GM12878 (cell line): ENCODE results near the gene TMED10. TPM values are rescaled to one million over a fixed set of nuclear protein-coding genes. Genes with fewer than 3 reads are reported as not detected.

Experiments used
- ATAC-seq: fragments of 200-7000 bp; cut with Tn5 transposase; 3 replicates; pipeline ENCODE4 v1.9.1; 2020; ENCODE audit warnings: mild to moderate bottlenecking, moderate library complexity
- BruUV-seq: library from RNA; stranded (reverse); fragments of 400-500 nt; replicated peaks from 2 replicates; lab custom pipeline; 2021; lab: Mats Ljungman, UMichigan
- CTCF ChIA-PET: fragments of 300-600 bp; sonication (Branson Sonifier 250); formaldehyde crosslinking; extraction: SDS; loops from one replicate; lab custom pipeline; 2021; ENCODE audit warnings: inconsistent platforms; lab: Yijun Ruan, JAX
- POLR2A ChIA-PET: fragments of 350-600 bp; formaldehyde crosslinking; extraction: SDS; loops from one replicate; lab custom pipeline; 2021; ENCODE audit warnings: inconsistent platforms; lab: Charles Lee
- RAD21 ChIA-PET: fragments of 300-600 bp; sonication (Branson Sonifier 250); formaldehyde crosslinking; loops from one replicate; lab custom pipeline; 2023; ENCODE audit warnings: antibody characterized with exemption; ENCODE audit not compliant: unreplicated experiment; lab: Charles Lee
- SMC1A ChIA-PET: fragments of 300-600 bp; sonication (Branson Sonifier 250); formaldehyde crosslinking; loops from one replicate; lab custom pipeline; 2023; ENCODE audit not compliant: unreplicated experiment, uncharacterized antibody; lab: Charles Lee
- DNase-seq: peaks from one replicate; pipeline ENCODE4 v3.0.0-alpha.2; 2011; ENCODE audit warnings: low read depth, low spot score
- FAIRE-seq: peaks from 3 replicates; lab custom pipeline; 2011; peaks lifted over from hg19 to GRCh38; lab: Jason Lieb, UNC
- H2AFZ ChIP-seq: 2 replicates; pipeline ENCODE4 v1.6.0; 2011; ENCODE audit warnings: low read depth, low read length, control low read depth; ENCODE audit not compliant: control insufficient read depth
- H3K27ac ChIP-seq: 2 replicates; pipeline ENCODE4 v1.5.1; 2011; ENCODE audit warnings: control low read depth; ENCODE audit not compliant: control insufficient read depth, insufficient read depth
- H3K27me3 ChIP-seq, 2 experiments: replicated peaks in 1 of 2; 2 replicates each; pipeline versions ENCODE4 v1.6.0 to v1.6.1; 2011; ENCODE audit warnings: low read length in 1 of 2; ENCODE audit not compliant: control insufficient read depth in 2 of 2, insufficient read depth in 2 of 2
- H3K36me3 ChIP-seq, 2 experiments: 2 replicates each; pipeline ENCODE4 v1.5.1; 2011; ENCODE audit warnings: low read length in 1 of 2; ENCODE audit not compliant: control insufficient read depth in 2 of 2, insufficient read depth in 2 of 2
- H3K4me1 ChIP-seq: 2 replicates; pipeline ENCODE4 v1.6.1; 2011; ENCODE audit warnings: mild to moderate bottlenecking, low read length, moderate library complexity, mixed read lengths; ENCODE audit not compliant: control insufficient read depth, insufficient read depth
- H3K4me2 ChIP-seq: 2 replicates; pipeline ENCODE4 v1.6.0; 2011; ENCODE audit warnings: control low read depth; ENCODE audit not compliant: control insufficient read depth, insufficient read depth
- H3K4me3 ChIP-seq: fragments of 200-600 bp; sonication (generic); 2 replicates; pipeline ENCODE4 v1.5.1; 2016
- H3K79me2 ChIP-seq: 2 replicates; pipeline ENCODE4 v1.6.0; 2011; ENCODE audit warnings: low read length; ENCODE audit not compliant: control insufficient read depth, insufficient read depth
- H3K9ac ChIP-seq: 2 replicates; pipeline ENCODE4 v1.8.0; 2011; ENCODE audit warnings: low read length, control low read depth, mixed read lengths; ENCODE audit not compliant: control insufficient read depth, insufficient read depth
- H3K9me3 ChIP-seq: replicated peaks from 3 replicates; pipeline ENCODE4 v1.5.1; 2011; ENCODE audit warnings: mild to moderate bottlenecking, low read length; ENCODE audit not compliant: control insufficient read depth, insufficient read depth
- H4K20me1 ChIP-seq: 2 replicates; pipeline ENCODE4 v1.6.0; 2011; ENCODE audit not compliant: control insufficient read depth, insufficient read depth
- FOXK2 ChIP-seq: fragments of 450-650 bp; IDR thresholded peaks from 2 replicates; pipeline ENCODE4 v1.6.1; 2017; ENCODE audit warnings: mild to moderate bottlenecking, moderate library complexity
- MYB ChIP-seq: fragments of 150-350 bp; IDR thresholded peaks from 2 replicates; pipeline ENCODE4 v1.6.1; 2014; ENCODE audit warnings: mild to moderate bottlenecking, low read depth, low read length, borderline replicate concordance
- NFYA ChIP-seq: IDR thresholded peaks from 2 replicates; pipeline ENCODE4 v1.6.1; 2011; ENCODE audit warnings: low read depth, mild to moderate bottlenecking, low read length, improper control_type of control experiment, borderline replicate concordance
- NR2C1 ChIP-seq: fragments of 450-650 bp; IDR thresholded peaks from 2 replicates; pipeline ENCODE4 v1.6.1; 2017; ENCODE audit warnings: antibody characterized with exemption, mild to moderate bottlenecking, moderate library complexity
- NRF1 ChIP-seq: conservative IDR thresholded peaks from 2 replicates; pipeline ENCODE4 v1.6.1; 2011; ENCODE audit warnings: mild to moderate bottlenecking, low read depth, low read length, improper control_type of control experiment
- PBX3 ChIP-seq: IDR thresholded peaks from 2 replicates; pipeline ENCODE4 v1.6.1; 2011; ENCODE audit warnings: mild to moderate bottlenecking, low read depth, low read length, moderate library complexity; ENCODE audit not compliant: insufficient replicate concordance
- RELA ChIP-seq: fragments of 450-650 bp; IDR thresholded peaks from 2 replicates; pipeline ENCODE4 v1.8.0; 2014; ENCODE audit warnings: borderline replicate concordance; ENCODE audit not compliant: partially characterized antibody
- SMAD5 ChIP-seq: IDR thresholded peaks from 2 replicates; pipeline ENCODE4 v1.6.1; 2016; ENCODE audit warnings: antibody characterized with exemption, low read depth
- SMARCA5 ChIP-seq: fragments of 450-650 bp; IDR thresholded peaks from 2 replicates; pipeline ENCODE4 v1.6.1; 2017; ENCODE audit warnings: mild to moderate bottlenecking
- ZBTB4 ChIP-seq: fragments of 450-650 bp; formaldehyde crosslinking; IDR thresholded peaks from 2 replicates; pipeline ENCODE4 v1.4.0; 2022; ENCODE audit warnings: mild to moderate bottlenecking, moderate library complexity
- ZNF622 ChIP-seq: fragments of 450-650 bp; IDR thresholded peaks from 2 replicates; pipeline ENCODE4 v1.6.1; 2017; ENCODE audit warnings: mild to moderate bottlenecking, inconsistent platforms
- WGBS: methylation state at CpG from one replicate; pipeline ENCODE4 v1.1.6; 2016; ENCODE audit warnings: low lambda C conversion rate; ENCODE audit not compliant: insufficient replicate concordance, insufficient coverage; ENCODE audit errors: missing lambda C conversion rate; 5-methylcytosine and 5-hydroxymethylcytosine counted together
- in situ Hi-C: fragments of 300-500 bp; cut with MboI; formaldehyde crosslinking; loops from 9 replicates; pipeline ENCODE4 v1.14.3; 2018; ENCODE audit warnings: mixed read lengths
- intact Hi-C: fragments of 100-400 bp; cut with micrococcal nuclease; formaldehyde crosslinking; loops from one replicate; pipeline ENCODE4 v1.14.2; 2022; ENCODE audit not compliant: unreplicated experiment
- polyA plus RNA-seq, 11 experiments: library from polyadenylated mRNA; depleted of rRNA in 4 of 11; unstranded in 6 of 11; stranded (reverse) in 5 of 11; fragments of >200 nt; fragmentation: Nextera tagmentation in 4 of 11; fragmentation: Illumina TruSeq in 1 of 11; extraction: Ambion mirVana in 4 of 11; extraction: Trizol in 1 of 11; gene quantifications; 1 replicate in 1 of 11; 2 replicates in 10 of 11; pipeline versions ENCODE4 v1.2.1 to v1.2.3, GENCODE V29; 2011 to 2016; ENCODE audit warnings: inconsistent platforms in 2 of 11, missing spikeins in 2 of 11, low read depth in 1 of 11
- total RNA-seq, 4 experiments: library from RNA; depleted of rRNA in 3 of 4; stranded (reverse); fragments of >200 nt in 3 of 4; fragmentation: Illumina TruSeq in 1 of 4; extraction: Trizol in 1 of 4; gene quantifications; 2 replicates each; pipeline versions ENCODE4 v1.2.1 to v1.2.3, GENCODE V29; 2013 to 2021
- TF ChIP-seq, protein P1 (sequence below): fragments of 450-650 bp; formaldehyde crosslinking; IDR thresholded peaks from 2 replicates; pipeline ENCODE4 v1.4.0; 2020; ENCODE audit warnings: mild to moderate bottlenecking, moderate library complexity

TMED10 gene
- total and polyA plus RNA-seq, 10 of the 15 experiments (the other 5 are each of a cell fraction or from before 2014, with no cell fraction given) = 99.8 to 270 (median 180) TPM

- no peak for TF ChIP-seq PBX3
- TF ChIP-seq NFYA = no peak
- TF ChIP-seq ZNF622 = no peak
Observed at GRCh38 chr14:75176142-75176820, at the start of gene TMED10 (continued).

- Histone ChIP-seq H3K9ac (no peak overlapping the region), H3K36me3 (no peaks in the 10 kb centered on the region), H3K27me3 (no peaks in the 10 kb centered on the region; a peak in 1 of 4 replicates), H3K4me2 (no peak overlapping the region), H3K79me2 (no peaks in the 10 kb centered on the region), H3K4me1 (peaks cover 46% of the 10 kb centered on the region), H3K4me3 (no peak overlapping the region), H3K27ac (no peak overlapping the region), H4K20me1 (no peaks in the 10 kb centered on the region), H3K9me3 (no peaks in the 10 kb centered on the region), H2AFZ (no peak overlapping the region)
- DNase-seq = no peak
- WGBS = 70% methylated on average over 2 of the region's 2 CpGs
- ChIA-PET POLR2A (interaction anchor here (0.7 to 1.2 kb wide), 4 partner anchors 10 to 232 kb away, joined by 3 to 6 read pairs (median 4); no protein-coding TSS in a partner anchor), CTCF (interaction anchor here (1.1 to 1.9 kb wide), 2 partner anchors 8 to 24 kb away, joined by 3 to 4 read pairs; no protein-coding TSS in a partner anchor), RAD21 (interaction anchor here (1.1 to 1.6 kb wide), 2 partner anchors 14 to 24 kb away, joined by 3 read pairs; no protein-coding TSS in a partner anchor), SMC1A (interaction anchor here (1.5 to 1.7 kb wide), 2 partner anchors 18 to 71 kb away, joined by 4 to 5 read pairs; no protein-coding TSS in a partner anchor)
- in situ Hi-C loops (no loop called here), intact Hi-C loops (loop anchor here (5.0 to 10.0 kb wide), 2 partner anchors 47 to 70 kb away; partner anchors contain the start of gene TMED10)
- BruUV-seq = no TSS peak
- TF ChIP-seq SMARCA5 (no peak), NRF1 (no peak), FOXK2 (no peak), MYB (no peak), RELA (no peak), ZBTB4 (CRISPR knock-in tag) (no peak), SMAD5 (no peak), NR2C1 (no peak)
- TF ChIP-seq, protein P1, sequence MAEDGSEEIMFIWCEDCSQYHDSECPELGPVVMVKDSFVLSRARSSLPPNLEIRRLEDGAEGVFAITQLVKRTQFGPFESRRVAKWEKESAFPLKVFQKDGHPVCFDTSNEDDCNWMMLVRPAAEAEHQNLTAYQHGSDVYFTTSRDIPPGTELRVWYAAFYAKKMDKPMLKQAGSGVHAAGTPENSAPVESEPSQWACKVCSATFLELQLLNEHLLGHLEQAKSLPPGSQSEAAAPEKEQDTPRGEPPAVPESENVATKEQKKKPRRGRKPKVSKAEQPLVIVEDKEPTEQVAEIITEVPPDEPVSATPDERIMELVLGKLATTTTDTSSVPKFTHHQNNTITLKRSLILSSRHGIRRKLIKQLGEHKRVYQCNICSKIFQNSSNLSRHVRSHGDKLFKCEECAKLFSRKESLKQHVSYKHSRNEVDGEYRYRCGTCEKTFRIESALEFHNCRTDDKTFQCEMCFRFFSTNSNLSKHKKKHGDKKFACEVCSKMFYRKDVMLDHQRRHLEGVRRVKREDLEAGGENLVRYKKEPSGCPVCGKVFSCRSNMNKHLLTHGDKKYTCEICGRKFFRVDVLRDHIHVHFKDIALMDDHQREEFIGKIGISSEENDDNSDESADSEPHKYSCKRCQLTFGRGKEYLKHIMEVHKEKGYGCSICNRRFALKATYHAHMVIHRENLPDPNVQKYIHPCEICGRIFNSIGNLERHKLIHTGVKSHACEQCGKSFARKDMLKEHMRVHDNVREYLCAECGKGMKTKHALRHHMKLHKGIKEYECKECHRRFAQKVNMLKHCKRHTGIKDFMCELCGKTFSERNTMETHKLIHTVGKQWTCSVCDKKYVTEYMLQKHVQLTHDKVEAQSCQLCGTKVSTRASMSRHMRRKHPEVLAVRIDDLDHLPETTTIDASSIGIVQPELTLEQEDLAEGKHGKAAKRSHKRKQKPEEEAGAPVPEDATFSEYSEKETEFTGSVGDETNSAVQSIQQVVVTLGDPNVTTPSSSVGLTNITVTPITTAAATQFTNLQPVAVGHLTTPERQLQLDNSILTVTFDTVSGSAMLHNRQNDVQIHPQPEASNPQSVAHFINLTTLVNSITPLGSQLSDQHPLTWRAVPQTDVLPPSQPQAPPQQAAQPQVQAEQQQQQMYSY (CRISPR knock-in tag) = no peak
- FAIRE-seq = no peak
- no peak for ATAC-seq
Observed at GRCh38 chr14:75224561-75224960, 48.1 kb upstream of the TMED10 start.
